ENCODE results near the gene BTNL9. TPM values are rescaled to one million over a fixed set of nuclear protein-coding genes. Genes with fewer than 3 reads are reported as not detected.
"Not testable (repeated sequence)": the region's sequence is repeated elsewhere in the genome, so short reads cannot be mapped to it uniquely, and the experiment has no call there.

Gene BTNL9
- total RNA-seq, 2 experiments from 2014 or later, result not detected

DNA sequence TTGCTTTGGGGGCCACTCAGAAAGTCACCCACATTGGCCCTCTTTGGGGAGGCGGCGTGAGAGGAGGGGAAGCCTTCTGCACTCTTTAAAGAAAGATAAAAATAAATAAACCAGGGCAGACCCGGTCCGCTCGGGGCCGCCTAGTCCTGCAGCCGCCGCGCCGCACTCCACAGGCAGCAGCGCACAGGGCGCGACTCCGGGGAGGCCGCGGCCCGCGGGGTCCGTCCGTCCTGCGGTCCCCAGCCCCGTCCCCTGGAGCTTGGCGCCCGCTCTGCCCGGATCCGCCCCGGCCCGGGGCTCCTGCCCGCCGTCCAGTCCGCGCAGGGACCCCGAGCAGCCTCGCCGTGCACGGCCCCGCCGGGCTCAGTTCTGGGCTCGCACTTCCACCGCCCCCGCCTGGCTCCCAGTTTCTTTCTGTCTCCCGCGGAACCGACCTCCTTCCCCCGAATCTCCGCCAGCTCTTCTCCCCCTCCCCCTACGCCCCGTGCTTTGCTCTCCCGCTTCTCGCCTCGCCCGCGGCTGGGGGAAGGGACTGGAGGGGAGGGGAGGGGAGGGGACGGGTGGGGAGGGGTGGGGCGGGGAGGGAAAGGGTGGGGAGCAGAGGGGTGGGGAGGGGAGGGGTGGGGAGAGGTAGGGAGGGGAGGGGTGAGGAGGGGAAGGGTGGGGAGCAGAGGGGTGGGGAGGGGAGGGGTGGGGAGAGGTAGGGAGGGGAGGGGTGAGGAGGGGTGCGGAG lies 57.9 kb downstream of the BTNL9 start:
- H3K27ac Mint-ChIP-seq; H3K9me3 Mint-ChIP-seq (ENCODE audit: insufficient read depth); CTCF ChIA-PET; H3K4me3 Mint-ChIP-seq; POLR2A ChIA-PET; DNase-seq; H3K36me3 Mint-ChIP-seq (ENCODE audit: low read depth); H3K4me1 Mint-ChIP-seq (ENCODE audit: low read depth): not testable (repeated sequence)
- peaks cover 19% of the 10 kb centered on the region for H3K27me3 Mint-ChIP-seq (ENCODE audit: low read depth)
- ATAC-seq, result peak; percentile 32

DNA sequence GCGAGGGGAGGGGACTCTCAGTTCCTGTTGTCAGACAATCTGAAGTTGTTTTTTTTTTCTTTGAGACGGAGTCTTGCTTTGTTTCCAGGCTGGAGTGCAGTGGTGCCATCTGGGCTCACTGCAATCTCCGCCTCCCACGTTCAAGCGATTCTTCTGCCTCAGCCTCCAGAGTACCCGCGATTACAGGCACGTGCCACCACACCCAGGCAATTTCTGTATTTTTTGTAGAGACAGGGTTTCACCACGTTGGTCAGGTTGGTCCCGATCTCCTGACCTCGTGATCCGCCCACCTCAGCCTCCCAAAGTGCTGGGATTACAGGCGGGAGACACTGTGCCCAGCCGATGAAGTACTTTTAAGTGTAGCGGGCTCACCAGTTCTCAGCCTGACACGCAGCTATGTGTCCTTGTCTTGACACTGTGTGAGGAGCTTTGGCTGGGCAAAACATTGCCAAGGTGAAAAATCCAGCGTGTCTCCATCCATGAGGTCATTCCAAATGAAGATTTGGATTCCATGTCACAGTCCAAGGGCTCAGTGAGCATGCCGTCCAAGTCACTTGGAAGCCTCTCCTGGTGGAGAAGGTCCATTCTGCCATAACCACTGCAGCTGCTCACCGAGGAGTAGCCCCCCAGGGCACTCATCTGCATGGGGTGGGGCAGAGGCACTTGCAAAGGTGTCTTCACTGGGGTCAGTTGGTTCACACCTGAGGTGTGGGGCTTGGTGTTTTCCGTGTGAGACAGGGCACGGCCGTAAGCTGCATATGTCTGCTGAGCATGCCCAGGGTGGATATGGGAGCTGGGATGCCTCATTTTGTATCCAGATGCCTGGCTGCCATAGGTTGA lies 58.9 kb downstream of the BTNL9 start:
- Mint-ChIP-seq H3K27ac (peak overlapping the region; percentile 28), H3K4me1 (ENCODE audit: low read depth) (peaks cover 6% of the 10 kb centered on the region), H3K4me3 (no peak overlapping the region), H3K27me3 (ENCODE audit: low read depth) (peaks cover 19% of the 10 kb centered on the region), H3K36me3 (ENCODE audit: low read depth) (peaks cover 2% of the 10 kb centered on the region), H3K9me3 (ENCODE audit: insufficient read depth) (no peaks in the 10 kb centered on the region)
- POLR2A ChIA-PET, result interaction anchor here (0.7 kb wide), 1 partner anchor 288 kb away, joined by 3 read pairs; no protein-coding TSS in a partner anchor
- CTCF ChIA-PET, result interaction anchor here (1.2 kb wide), 1 partner anchor 314 kb away, joined by 3 read pairs; no protein-coding TSS in a partner anchor
- ATAC-seq (no peak), DNase-seq (no peak)

DNA sequence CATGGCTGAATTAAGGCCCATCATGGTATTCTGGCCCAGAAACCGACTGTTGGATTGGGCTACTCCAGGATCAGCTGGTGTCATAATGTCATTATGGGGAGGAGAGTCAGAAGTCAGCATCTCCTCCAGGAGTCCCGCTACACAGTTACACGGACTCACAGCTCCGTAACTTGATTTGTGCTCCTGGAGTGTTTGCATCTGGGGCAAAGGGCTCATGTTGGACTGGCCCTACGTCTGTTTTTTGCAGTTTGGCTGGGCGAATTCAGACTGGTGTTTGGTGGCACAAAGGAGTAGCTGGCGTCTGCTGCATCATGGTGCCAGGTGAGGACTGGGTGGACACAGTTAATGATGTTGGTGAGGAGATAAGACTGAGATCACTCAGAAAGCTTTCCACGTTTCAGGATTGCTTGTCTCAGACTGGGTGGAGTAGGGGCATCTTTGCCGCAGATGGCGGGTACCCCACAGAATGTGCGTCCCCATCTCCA lies 59.6 kb downstream of the BTNL9 start:
- peaks cover 10% of the 10 kb centered on the region for H3K4me1 Mint-ChIP-seq (ENCODE audit: low read depth)
- H3K27me3 Mint-ChIP-seq (ENCODE audit: low read depth), result peaks cover 26% of the 10 kb centered on the region
- POLR2A ChIA-PET, result interaction anchor here (0.7 kb wide), 1 partner anchor 289 kb away, joined by 3 read pairs; no protein-coding TSS in a partner anchor
- DNase-seq (no peak), ATAC-seq (no peak)
- CTCF ChIA-PET, result interaction anchor here (1.2 kb wide), 1 partner anchor 315 kb away, joined by 3 read pairs; no protein-coding TSS in a partner anchor
- no peak overlapping the region for H3K4me3 Mint-ChIP-seq
- peak overlapping the region; percentile 28 for H3K27ac Mint-ChIP-seq
- H3K9me3 Mint-ChIP-seq (ENCODE audit: insufficient read depth), result no peaks in the 10 kb centered on the region
- peaks cover 5% of the 10 kb centered on the region for H3K36me3 Mint-ChIP-seq (ENCODE audit: low read depth)

DNA sequence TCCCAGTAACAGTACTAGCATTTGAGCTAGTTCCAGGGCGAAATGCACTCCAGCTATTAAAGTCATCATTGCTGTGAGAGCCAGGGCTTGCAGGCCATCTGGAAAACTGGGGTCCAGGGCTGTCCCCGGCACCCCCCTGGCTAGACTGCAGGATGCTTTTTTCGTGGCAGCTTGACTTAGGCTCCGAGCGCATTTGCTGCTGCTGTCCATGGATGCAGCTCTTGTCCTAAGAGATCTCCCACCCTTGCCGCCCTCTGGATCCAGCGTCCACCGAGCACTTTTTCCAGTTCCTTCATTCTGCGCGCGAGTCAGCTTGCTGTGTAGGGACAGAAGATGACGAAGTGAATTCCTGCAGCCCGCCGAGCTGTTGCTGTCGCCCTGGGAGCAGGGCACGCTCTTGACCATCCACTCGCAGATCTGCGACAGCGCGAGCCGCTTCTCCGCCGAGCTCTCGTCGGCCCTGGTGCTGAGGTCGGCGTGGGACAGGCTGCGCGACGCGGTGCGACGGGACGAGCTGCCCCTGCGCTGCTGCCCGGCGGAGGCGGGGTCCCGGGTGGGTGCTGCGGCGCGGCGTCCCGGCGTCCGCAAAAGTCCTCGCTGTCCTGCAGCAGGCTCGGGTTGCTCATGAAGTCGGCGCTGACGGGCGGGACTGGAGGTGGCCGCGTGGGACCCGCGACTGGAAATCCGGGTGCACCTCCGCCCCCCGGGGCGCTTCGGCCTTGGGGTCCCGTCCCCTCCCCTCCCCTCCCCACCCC lies 60.2 kb downstream of the BTNL9 start:
- DNase-seq (no peak), ATAC-seq (no peak)
- CTCF ChIA-PET, result interaction anchor here (1.2 kb wide), 1 partner anchor 316 kb away, joined by 3 read pairs; no protein-coding TSS in a partner anchor
- POLR2A ChIA-PET, result interaction anchor here (0.7 kb wide), 1 partner anchor 289 kb away, joined by 3 read pairs; no protein-coding TSS in a partner anchor
- no peaks in the 10 kb centered on the region for H3K9me3 Mint-ChIP-seq (ENCODE audit: insufficient read depth)
- H3K27ac Mint-ChIP-seq, result peak overlapping the region; percentile 40
- H3K4me3 Mint-ChIP-seq, result peak overlapping the region; percentile 18
- peaks cover 10% of the 10 kb centered on the region for H3K4me1 Mint-ChIP-seq (ENCODE audit: low read depth)
- peaks cover 30% of the 10 kb centered on the region for H3K27me3 Mint-ChIP-seq (ENCODE audit: low read depth)
- peaks cover 5% of the 10 kb centered on the region for H3K36me3 Mint-ChIP-seq (ENCODE audit: low read depth)

DNA sequence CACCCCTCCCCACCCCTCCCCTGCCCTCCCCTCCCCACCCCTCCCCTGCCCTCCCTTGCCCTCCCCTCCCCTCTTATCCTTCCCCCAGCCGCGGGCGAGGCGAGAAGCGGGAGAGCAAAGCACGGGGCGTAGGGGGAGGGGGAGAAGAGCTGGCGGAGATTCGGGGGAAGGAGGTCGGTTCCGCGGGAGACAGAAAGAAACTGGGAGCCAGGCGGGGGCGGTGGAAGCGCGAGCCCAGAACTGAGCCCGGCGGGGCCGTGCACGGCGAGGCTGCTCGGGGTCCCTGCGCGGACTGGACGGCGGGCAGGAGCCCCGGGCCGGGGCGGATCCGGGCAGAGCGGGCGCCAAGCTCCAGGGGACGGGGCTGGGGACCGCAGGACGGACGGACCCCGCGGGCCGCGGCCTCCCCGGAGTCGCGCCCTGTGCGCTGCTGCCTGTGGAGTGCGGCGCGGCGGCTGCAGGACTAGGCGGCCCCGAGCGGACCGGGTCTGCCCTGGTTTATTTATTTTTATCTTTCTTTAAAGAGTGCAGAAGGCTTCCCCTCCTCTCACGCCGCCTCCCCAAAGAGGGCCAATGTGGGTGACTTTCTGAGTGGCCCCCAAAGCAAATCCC lies 61.1 kb downstream of the BTNL9 start:
- H3K9me3 Mint-ChIP-seq (ENCODE audit: insufficient read depth); H3K4me3 Mint-ChIP-seq; H3K36me3 Mint-ChIP-seq (ENCODE audit: low read depth); CTCF ChIA-PET; H3K27ac Mint-ChIP-seq; POLR2A ChIA-PET; DNase-seq: not testable (repeated sequence)
- H3K27me3 Mint-ChIP-seq (ENCODE audit: low read depth), result peaks cover 39% of the 10 kb centered on the region
- peaks cover 10% of the 10 kb centered on the region for H3K4me1 Mint-ChIP-seq (ENCODE audit: low read depth)
- ATAC-seq, result peak; percentile 40

DNA sequence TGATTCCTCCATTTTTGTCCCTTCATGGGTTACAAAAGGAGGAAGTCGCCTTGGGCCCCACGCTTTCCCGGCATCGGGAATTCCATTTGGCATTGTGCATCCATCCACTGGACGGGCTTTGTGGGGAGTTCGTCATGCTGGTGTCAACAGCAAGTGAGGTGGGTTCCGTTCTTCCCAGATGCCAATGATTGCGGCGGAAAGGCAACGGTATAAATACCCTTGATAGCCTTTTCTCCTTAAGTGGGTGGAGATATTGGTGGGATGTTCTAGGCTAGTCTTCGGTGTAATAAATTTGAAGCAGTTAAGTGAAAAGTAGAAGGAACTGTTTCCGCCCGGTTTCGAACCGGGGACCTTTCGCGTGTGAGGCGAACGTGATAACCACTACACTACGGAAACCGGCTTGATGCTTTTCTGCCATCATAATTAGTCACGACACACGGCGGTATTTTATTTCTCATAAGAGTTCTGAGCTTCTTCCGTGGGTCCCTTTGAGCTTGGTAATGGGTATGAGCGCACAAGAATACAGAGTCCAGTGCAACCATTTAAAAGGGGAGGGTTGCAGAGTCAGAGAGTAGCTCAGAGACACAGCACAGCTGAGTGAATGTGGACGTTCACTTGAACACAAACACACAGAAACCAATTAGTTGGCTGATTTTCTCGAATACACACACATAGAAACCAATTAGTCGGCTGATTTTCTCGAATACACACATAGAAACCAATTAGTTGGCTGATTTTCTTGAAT lies 62.0 kb downstream of the BTNL9 start:
- H3K4me3 Mint-ChIP-seq; H3K9me3 Mint-ChIP-seq (ENCODE audit: insufficient read depth); DNase-seq; CTCF ChIA-PET; POLR2A ChIA-PET; H3K27ac Mint-ChIP-seq; H3K36me3 Mint-ChIP-seq (ENCODE audit: low read depth); ATAC-seq: not testable (repeated sequence)
- H3K4me1 Mint-ChIP-seq (ENCODE audit: low read depth), result peaks cover 10% of the 10 kb centered on the region
- H3K27me3 Mint-ChIP-seq (ENCODE audit: low read depth), result peaks cover 40% of the 10 kb centered on the region

DNA sequence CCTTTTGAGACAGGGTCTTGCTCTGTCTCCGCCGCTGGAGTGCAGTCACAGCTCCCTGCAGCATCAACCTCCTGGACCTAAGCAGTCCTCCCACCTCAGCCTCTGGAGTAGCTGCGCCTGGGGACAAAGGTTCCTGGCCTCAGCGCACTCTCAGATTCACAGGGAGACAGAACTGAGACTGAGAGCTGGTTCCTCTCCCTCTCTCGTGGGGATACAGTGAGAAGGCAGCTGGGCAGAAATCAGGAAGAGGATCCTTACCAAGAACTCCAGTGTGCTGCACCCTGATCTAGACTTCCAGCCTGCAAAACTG lies 64.1 kb downstream of the BTNL9 start:
- ATAC-seq; POLR2A ChIA-PET; H3K36me3 Mint-ChIP-seq (ENCODE audit: low read depth); H3K9me3 Mint-ChIP-seq (ENCODE audit: insufficient read depth); CTCF ChIA-PET: not testable (repeated sequence)
- Mint-ChIP-seq H3K4me1 (ENCODE audit: low read depth) (peaks cover 10% of the 10 kb centered on the region), H3K27me3 (ENCODE audit: low read depth) (peaks cover 34% of the 10 kb centered on the region), H3K4me3 (peak overlapping the region; percentile 66), H3K27ac (peak overlapping the region; percentile 68)
- peak; percentile 18 for DNase-seq

DNA sequence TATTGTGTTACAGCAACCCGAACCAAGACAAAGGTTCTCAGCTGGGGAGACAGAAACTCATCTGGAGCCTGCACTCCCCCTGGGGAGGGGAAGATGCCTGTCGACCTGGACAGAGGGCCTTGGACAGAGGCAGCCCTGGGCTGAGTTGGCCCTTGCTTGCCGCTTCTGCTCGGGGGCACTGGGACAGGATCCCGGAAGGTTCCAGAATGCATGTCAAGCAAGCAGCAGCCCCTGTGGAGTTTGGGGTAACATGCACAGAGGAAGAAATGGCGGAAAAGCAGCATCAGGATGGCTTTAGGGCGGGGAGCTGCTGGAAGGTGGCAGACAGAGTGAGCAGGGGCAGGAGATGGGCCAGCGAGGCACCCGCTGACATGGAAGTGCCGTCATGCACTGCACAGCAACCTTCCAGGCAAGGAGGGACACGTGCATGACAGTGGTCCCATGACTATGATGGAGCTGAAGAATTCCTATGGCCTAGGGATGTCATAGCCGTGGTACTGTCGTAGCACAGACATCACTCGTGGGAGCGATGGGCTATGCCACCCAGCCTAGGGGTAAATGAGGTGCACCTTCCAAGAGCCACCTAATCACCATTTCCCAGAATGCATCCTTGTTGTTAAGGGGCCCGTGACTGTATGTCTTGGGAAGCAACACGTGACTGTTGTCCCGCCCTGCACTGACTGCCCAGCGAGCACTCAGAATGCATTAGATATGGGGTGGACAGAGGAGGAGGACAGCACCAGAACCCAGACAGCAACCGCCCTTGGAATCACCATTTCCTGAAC lies 64.7 kb downstream of the BTNL9 start:
- H3K4me3 Mint-ChIP-seq, CTCF ChIA-PET: not testable (repeated sequence)
- H3K27me3 Mint-ChIP-seq (ENCODE audit: low read depth), result peaks cover 28% of the 10 kb centered on the region

DNA sequence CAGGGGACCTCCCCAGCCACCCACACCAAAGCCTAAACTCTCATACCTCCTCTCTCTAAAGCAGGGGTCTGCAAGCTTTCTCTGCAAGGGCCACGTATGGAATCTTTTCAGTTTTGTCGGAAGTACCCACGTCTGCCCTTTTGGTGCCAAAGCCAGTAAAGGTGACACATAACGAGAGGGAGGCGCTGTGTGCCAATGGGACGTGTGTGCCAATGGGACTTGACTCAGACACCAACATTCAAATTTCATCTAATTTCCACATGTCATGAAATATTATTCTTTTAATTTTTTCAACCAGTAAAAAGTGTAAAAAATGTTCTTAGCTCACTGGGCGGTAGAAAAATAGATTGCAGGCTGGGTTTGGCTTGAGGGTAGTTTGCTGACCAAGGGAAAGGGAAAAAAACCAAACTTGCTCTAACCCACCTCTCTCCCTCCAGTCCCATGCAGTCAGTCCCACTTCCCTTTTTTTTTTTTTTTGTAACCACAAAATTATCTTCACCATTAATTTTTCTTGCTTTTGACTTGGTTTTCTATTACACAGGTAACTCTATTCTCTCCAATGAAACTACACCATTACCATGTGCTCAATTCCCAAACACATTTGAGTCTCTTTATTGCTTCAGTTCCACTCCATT lies 65.4 kb downstream of the BTNL9 start:
- Mint-ChIP-seq H3K9me3 (ENCODE audit: insufficient read depth) (no peaks in the 10 kb centered on the region), H3K27me3 (ENCODE audit: low read depth) (peaks cover 21% of the 10 kb centered on the region), H3K36me3 (ENCODE audit: low read depth) (peaks cover 2% of the 10 kb centered on the region)

More for the DNA sequence above, 64.7 kb downstream of the BTNL9 start:
- H3K27ac Mint-ChIP-seq; H3K9me3 Mint-ChIP-seq (ENCODE audit: insufficient read depth); POLR2A ChIA-PET; H3K36me3 Mint-ChIP-seq (ENCODE audit: low read depth); ATAC-seq: not testable (repeated sequence)
- peaks cover 10% of the 10 kb centered on the region for H3K4me1 Mint-ChIP-seq (ENCODE audit: low read depth)
- peak; percentile 15 for DNase-seq

DNA sequence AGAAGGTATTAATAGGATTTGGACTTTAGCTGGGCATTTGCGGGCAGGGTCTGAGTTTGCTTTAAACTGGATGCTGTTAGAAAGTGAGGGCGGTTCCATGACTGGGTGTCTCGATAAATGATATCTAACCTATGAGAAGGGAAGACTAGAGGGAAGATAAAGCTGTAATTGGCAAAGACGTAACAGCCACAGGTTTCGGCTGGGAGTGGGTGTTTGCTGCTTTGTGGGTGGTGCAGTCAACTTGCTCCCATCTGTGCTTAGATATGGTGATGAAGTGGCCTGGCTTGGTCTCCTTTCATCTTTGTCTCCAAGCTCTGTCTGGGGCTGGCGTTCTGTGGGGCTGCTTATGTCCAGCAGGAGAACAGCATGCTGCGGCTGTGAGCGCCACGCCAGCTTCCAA lies 67.6 kb downstream of the BTNL9 start:
- H3K27ac Mint-ChIP-seq, result no peak overlapping the region
- H3K27me3 Mint-ChIP-seq (ENCODE audit: low read depth), result peaks cover 30% of the 10 kb centered on the region

More for the DNA sequence above, 65.4 kb downstream of the BTNL9 start:
- no peak overlapping the region for H3K27ac Mint-ChIP-seq
- DNase-seq (peak; percentile 1), ATAC-seq (no peak)
- H3K4me1 Mint-ChIP-seq (ENCODE audit: low read depth), result peaks cover 6% of the 10 kb centered on the region
- ChIA-PET CTCF (no interaction called here), POLR2A (no interaction called here)
- H3K4me3 Mint-ChIP-seq, result no peak overlapping the region

More for the DNA sequence above, 67.6 kb downstream of the BTNL9 start:
- Mint-ChIP-seq H3K4me1 (ENCODE audit: low read depth) (peaks cover 6% of the 10 kb centered on the region), H3K9me3 (ENCODE audit: insufficient read depth) (no peaks in the 10 kb centered on the region), H3K36me3 (ENCODE audit: low read depth) (peaks cover 2% of the 10 kb centered on the region), H3K4me3 (no peak overlapping the region)
- POLR2A ChIA-PET, result no interaction called here
- CTCF ChIA-PET, result no interaction called here
- ATAC-seq (no peak), DNase-seq (no peak)

Data from activated CD8-positive, alpha-beta T cell treated with anti-CD3 and anti-CD28 coated beads, Interleukin-2, amount 10 ng/mL, durations not matched to agents 7 days and 5 days (primary cell).